HUES6 (cell line): Measurements from ENCODE around the gene TOP1.

Source experiments
- H3K27ac ChIP-seq: 2 replicates; pipeline ENCODE4 v1.7.0; 2013; ENCODE audit warnings: low read depth, mild to moderate bottlenecking, low read length, inconsistent platforms
- H3K27me3 ChIP-seq: 2 replicates; pipeline ENCODE4 v1.6.1; 2013; ENCODE audit warnings: low read length; ENCODE audit not compliant: control insufficient read depth, insufficient read depth
- H3K36me3 ChIP-seq: 2 replicates; pipeline ENCODE4 v1.6.1; 2013; ENCODE audit warnings: low read length; ENCODE audit not compliant: control insufficient read depth, insufficient read depth
- H3K4me1 ChIP-seq: 2 replicates; pipeline ENCODE4 v1.6.1; 2013; ENCODE audit warnings: low read length; ENCODE audit not compliant: control insufficient read depth, insufficient read depth
- H3K4me3 ChIP-seq: 2 replicates; pipeline ENCODE4 v1.5.1; 2013; ENCODE audit warnings: low read depth, low read length
- H3K9ac ChIP-seq: one replicate; pipeline ENCODE4 v1.6.1; 2013; ENCODE audit warnings: mild to moderate bottlenecking, low read length
- H3K9me3 ChIP-seq: 2 replicates; pipeline ENCODE4 v1.6.1; 2013; ENCODE audit warnings: low read depth, low read length; ENCODE audit not compliant: control insufficient read depth, insufficient read depth

Gene TOP1

DNA sequence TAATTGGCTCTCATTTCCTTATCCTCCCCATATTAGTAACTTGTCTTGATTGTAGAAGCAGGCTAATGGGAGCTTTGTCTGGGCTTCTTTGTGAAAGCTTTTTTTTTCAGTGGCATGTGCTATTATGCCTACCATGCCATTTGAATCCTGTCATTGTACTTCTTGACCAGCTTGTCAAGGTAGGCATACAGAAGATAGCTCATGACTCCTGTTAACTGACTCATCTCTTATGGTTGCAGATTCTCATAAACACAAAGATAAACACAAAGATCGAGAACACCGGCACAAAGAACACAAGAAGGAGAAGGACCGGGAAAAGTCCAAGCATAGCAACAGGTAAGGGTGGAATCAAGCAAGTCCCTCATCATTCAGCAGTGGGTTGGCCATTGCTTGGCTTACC is 32.5 kb downstream of the TOP1 start:
- H3K4me3 ChIP-seq, result no peak overlapping the region
- peaks cover 50% of the 10 kb centered on the region for H3K36me3 ChIP-seq
- H3K9ac ChIP-seq, result no peak overlapping the region
- no peaks in the 10 kb centered on the region for H3K27me3 ChIP-seq
- peaks cover 14% of the 10 kb centered on the region; the same call in 1 of the 2 replicates for H3K4me1 ChIP-seq
- H3K27ac ChIP-seq, result no peak overlapping the region
- H3K9me3 ChIP-seq, result no peaks in the 10 kb centered on the region

GRCh38 chr20:41063442-41063841 is 34.8 kb downstream of the TOP1 start:
- H3K9me3 ChIP-seq, result no peaks in the 10 kb centered on the region
- no peak overlapping the region for H3K4me3 ChIP-seq
- peaks cover 5% of the 10 kb centered on the region; the same call in 1 of the 2 replicates for H3K4me1 ChIP-seq
- no peaks in the 10 kb centered on the region for H3K27me3 ChIP-seq
- no peak overlapping the region for H3K9ac ChIP-seq
- H3K36me3 ChIP-seq, result peaks cover 62% of the 10 kb centered on the region
- H3K27ac ChIP-seq, result no peak overlapping the region

- no peaks in the 10 kb centered on the region for H3K4me1 ChIP-seq
- no peak overlapping the region for H3K27ac ChIP-seq
- no peak overlapping the region for H3K9ac ChIP-seq
- H3K27me3 ChIP-seq, result no peaks in the 10 kb centered on the region
- no peak overlapping the region for H3K4me3 ChIP-seq
- H3K9me3 ChIP-seq, result no peaks in the 10 kb centered on the region
- H3K36me3 ChIP-seq, result peaks cover 65% of the 10 kb centered on the region
These were observed 35.8 kb downstream of the TOP1 start for GRCh38 chr20:41064377-41064776.

DNA sequence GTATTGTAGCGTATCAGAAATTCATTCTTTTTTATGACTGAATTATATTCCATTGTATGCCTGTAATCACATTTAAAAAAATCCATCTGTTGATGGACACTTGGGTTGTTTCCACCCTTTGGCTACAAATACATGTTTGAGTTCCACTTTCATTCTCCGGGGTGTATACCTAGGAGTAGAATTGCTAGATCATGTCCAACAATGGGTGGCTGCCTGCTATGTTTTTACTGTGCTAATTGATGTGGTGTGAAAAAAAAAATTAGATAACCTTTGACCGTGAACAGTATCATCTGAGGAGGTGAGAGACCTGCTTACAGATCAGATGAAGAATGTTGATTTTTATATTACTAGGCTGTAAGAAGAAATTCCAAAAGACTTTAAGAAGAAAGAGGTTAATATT is 37.1 kb downstream of the TOP1 start:
- peaks cover 65% of the 10 kb centered on the region for H3K36me3 ChIP-seq

GRCh38 chr20:41068806-41069205 is 40.2 kb downstream of the TOP1 start:
- no peaks in the 10 kb centered on the region for H3K27me3 ChIP-seq
- peaks cover 13% of the 10 kb centered on the region for H3K4me1 ChIP-seq
- H3K36me3 ChIP-seq, result peaks cover 36% of the 10 kb centered on the region

More for the DNA sequence above, 37.1 kb downstream of the TOP1 start:
- no peaks in the 10 kb centered on the region for H3K27me3 ChIP-seq
- no peak overlapping the region for H3K9ac ChIP-seq
- H3K9me3 ChIP-seq, result no peaks in the 10 kb centered on the region
- H3K27ac ChIP-seq, result no peak overlapping the region
- H3K4me3 ChIP-seq, result no peak overlapping the region
- 0 out of 2 replicates have a peak, but pooled peaks cover 5% of the 10 kb centered on the region for H3K4me1 ChIP-seq

GRCh38 chr20:41072190-41072863 is 43.7 kb downstream of the TOP1 start:
- Histone ChIP-seq H3K27ac (no peak overlapping the region), H3K4me1 (peaks cover 13% of the 10 kb centered on the region), H3K36me3 (peaks cover 33% of the 10 kb centered on the region)

More at GRCh38 chr20:41068806-41069205, 40.2 kb downstream of the TOP1 start:
- H3K4me3 ChIP-seq, result no peak overlapping the region
- no peak overlapping the region for H3K27ac ChIP-seq
- no peak overlapping the region for H3K9ac ChIP-seq
- H3K9me3 ChIP-seq, result no peaks in the 10 kb centered on the region

GRCh38 chr20:41072915-41073314 is 44.3 kb downstream of the TOP1 start:
- peaks cover 13% of the 10 kb centered on the region for H3K4me1 ChIP-seq

More at GRCh38 chr20:41072190-41072863, 43.7 kb downstream of the TOP1 start:
- Histone ChIP-seq H3K4me3 (no peak overlapping the region), H3K9ac (no peak overlapping the region), H3K9me3 (no peaks in the 10 kb centered on the region), H3K27me3 (no peaks in the 10 kb centered on the region)

DNA sequence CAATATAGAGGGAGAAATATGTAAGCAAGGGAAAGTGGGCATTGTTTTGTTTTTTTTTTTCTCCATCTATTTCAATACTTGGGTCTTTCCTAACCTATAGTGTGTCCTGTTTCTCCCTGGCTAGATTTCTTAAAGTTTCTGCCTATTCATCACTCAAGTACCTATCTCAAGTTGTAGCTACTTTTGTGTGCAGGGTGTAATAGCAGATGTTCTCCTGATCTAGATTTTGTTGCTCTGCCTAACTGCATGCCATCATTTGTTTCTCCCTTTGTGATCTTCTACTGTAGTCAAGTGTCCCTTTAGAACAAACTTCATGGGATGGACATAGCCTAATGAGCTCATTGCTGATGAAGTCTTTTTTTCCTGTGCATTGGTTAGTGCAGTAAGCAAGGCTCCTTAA is 45.8 kb downstream of the TOP1 start:
- Histone ChIP-seq H3K4me1 (peaks cover 13% of the 10 kb centered on the region), H3K4me3 (no peak overlapping the region), H3K9ac (no peak overlapping the region), H3K36me3 (peaks cover 39% of the 10 kb centered on the region), H3K27ac (no peak overlapping the region), H3K9me3 (no peaks in the 10 kb centered on the region), H3K27me3 (no peaks in the 10 kb centered on the region)

More at GRCh38 chr20:41072915-41073314, 44.3 kb downstream of the TOP1 start:
- Histone ChIP-seq H3K36me3 (peaks cover 32% of the 10 kb centered on the region), H3K9me3 (no peaks in the 10 kb centered on the region), H3K9ac (no peak overlapping the region), H3K27me3 (no peaks in the 10 kb centered on the region), H3K4me3 (no peak overlapping the region), H3K27ac (no peak overlapping the region)

DNA sequence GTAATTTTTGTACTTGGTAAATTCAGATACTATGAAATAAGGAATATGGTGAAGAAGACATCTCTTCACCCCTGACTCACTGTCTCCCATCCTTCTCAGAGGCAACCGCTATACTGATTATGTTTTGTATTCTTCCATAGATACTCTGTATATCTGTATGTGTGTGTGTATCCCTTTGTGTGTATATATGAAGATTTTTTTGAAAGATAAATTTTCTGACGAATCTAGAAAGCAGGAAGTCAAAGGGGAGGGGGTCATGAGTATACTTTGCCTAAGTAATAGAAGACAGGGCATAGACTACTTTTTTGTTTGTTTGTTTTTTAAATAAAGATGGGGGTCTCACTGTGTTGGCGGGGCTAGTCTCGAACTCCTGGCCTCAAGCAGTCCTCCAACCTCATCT is 48.2 kb downstream of the TOP1 start:
- H3K27me3 ChIP-seq, result no peaks in the 10 kb centered on the region
- no peaks in the 10 kb centered on the region for H3K9me3 ChIP-seq
- H3K4me1 ChIP-seq, result peaks cover 8% of the 10 kb centered on the region
- no peak overlapping the region for H3K9ac ChIP-seq
- no peak overlapping the region for H3K27ac ChIP-seq
- peaks cover 58% of the 10 kb centered on the region for H3K36me3 ChIP-seq
- no peak overlapping the region for H3K4me3 ChIP-seq

- Histone ChIP-seq H3K36me3 (peaks cover 73% of the 10 kb centered on the region), H3K4me3 (no peak overlapping the region), H3K4me1 (no peaks in the 10 kb centered on the region; the same call in 1 of the 2 replicates), H3K27me3 (no peaks in the 10 kb centered on the region), H3K9ac (no peak overlapping the region), H3K9me3 (no peaks in the 10 kb centered on the region), H3K27ac (no peak overlapping the region)
These were observed 49.7 kb downstream of the TOP1 start for GRCh38 chr20:41078329-41078728.

DNA sequence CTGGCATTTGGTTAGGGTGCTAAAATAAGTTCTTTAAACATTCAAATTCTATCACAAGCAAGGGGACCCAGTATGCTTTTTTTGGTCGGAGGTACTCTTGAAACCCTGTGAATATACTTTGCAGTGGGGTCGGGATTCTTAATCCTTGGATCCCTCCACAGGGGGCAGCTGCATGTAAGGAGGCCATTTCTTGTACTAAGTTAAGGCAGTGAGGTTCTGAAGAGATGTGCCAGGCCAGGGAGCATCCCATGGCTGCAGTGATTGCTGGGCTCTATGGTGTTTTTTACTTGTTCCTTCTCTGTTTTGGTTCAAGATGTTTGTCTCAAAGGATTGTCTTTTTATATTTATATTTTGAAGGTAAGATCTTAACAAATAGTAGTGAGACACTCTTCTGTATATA is 50.4 kb downstream of the TOP1 start:
- H3K27me3 ChIP-seq, result no peaks in the 10 kb centered on the region
- H3K4me3 ChIP-seq, result no peak overlapping the region
- H3K36me3 ChIP-seq, result peaks cover 80% of the 10 kb centered on the region
- no peak overlapping the region for H3K27ac ChIP-seq
- H3K9me3 ChIP-seq, result no peaks in the 10 kb centered on the region
- no peak overlapping the region for H3K9ac ChIP-seq
- H3K4me1 ChIP-seq, result no peaks in the 10 kb centered on the region; the same call in 1 of the 2 replicates
